Dedifferentiated amniotic fluid mesenchymal stem cell (primary cell): Measurements from ENCODE around the gene MAGOHB.
"Not testable (repeated sequence)": the region's sequence is repeated elsewhere in the genome, so short reads cannot be mapped to it uniquely, and the experiment has no call there.

Source experiments
- DNase-seq: peaks from one replicate; pipeline ENCODE4 v3.0.0-alpha.2; 2016; ENCODE audit errors: extremely low spot score

Gene MAGOHB

GRCh38 chr12:10613349-10614055, at the start of gene MAGOHB:
MAGOHB (minus strand) TSS chr12:10613609; CDS start chr12:10613532, 77 bp downstream.
- peak; percentile 96 for DNase-seq

- no peak for DNase-seq
These were observed 47.9 kb upstream of the MAGOHB start for GRCh38 chr12:10661338-10661737.

GRCh38 chr12:10654003-10654402, 40.6 kb upstream of the MAGOHB start:
- DNase-seq: no peak

GRCh38 chr12:10652192-10652591, 38.8 kb upstream of the MAGOHB start:
- DNase-seq: no peak

GRCh38 chr12:10646576-10646975, 33.2 kb upstream of the MAGOHB start:
- DNase-seq: not testable (repeated sequence)

- no peak for DNase-seq
These were observed 32.5 kb upstream of the MAGOHB start for GRCh38 chr12:10645910-10646309.

GRCh38 chr12:10641735-10642500, 28.5 kb upstream of the MAGOHB start:
- DNase-seq: peak; percentile 32

GRCh38 chr12:10638728-10639127, 25.3 kb upstream of the MAGOHB start:
- no peak for DNase-seq

GRCh38 chr12:10636611-10637010, 23.2 kb upstream of the MAGOHB start:
- no peak for DNase-seq

GRCh38 chr12:10636124-10636523, 22.7 kb upstream of the MAGOHB start:
- no peak for DNase-seq

- DNase-seq: no peak
These were observed 21.9 kb upstream of the MAGOHB start for GRCh38 chr12:10635306-10635705.

- peak; percentile 54 for DNase-seq
These were observed 21.0 kb upstream of the MAGOHB start for GRCh38 chr12:10634427-10634826.

GRCh38 chr12:10633541-10633940, 20.1 kb upstream of the MAGOHB start:
- DNase-seq: no peak

GRCh38 chr12:10632226-10632625, 18.8 kb upstream of the MAGOHB start:
- DNase-seq: peak; percentile 40

GRCh38 chr12:10624605-10625004, 11.2 kb upstream of the MAGOHB start:
- no peak for DNase-seq

- no peak for DNase-seq
These were observed 9.7 kb upstream of the MAGOHB start for GRCh38 chr12:10623131-10623530.

GRCh38 chr12:10621278-10621677, 7.9 kb upstream of the MAGOHB start:
- no peak for DNase-seq

GRCh38 chr12:10620078-10620779, 6.8 kb upstream of the MAGOHB start:
- DNase-seq: no peak

GRCh38 chr12:10618338-10618987, 5.1 kb upstream of the MAGOHB start:
- DNase-seq: peak; percentile 83

GRCh38 chr12:10617863-10618262, 4.5 kb upstream of the MAGOHB start:
- no peak for DNase-seq

- DNase-seq: no peak
These were observed 2.1 kb upstream of the MAGOHB start for GRCh38 chr12:10615532-10615931.

GRCh38 chr12:10614056-10614370, 604 bp upstream of the MAGOHB start:
- DNase-seq: no peak
